CD4-positive, alpha-beta T cell treated with Interleukin-15 for 4 hours (primary cell): ENCODE data around the gene AATK.

ENCODE experiments used
- DNase-seq: peaks from one replicate; pipeline ENCODE4 v3.0.0-alpha.2; 2020; ENCODE audit warnings: low spot score

Gene AATK

DNA sequence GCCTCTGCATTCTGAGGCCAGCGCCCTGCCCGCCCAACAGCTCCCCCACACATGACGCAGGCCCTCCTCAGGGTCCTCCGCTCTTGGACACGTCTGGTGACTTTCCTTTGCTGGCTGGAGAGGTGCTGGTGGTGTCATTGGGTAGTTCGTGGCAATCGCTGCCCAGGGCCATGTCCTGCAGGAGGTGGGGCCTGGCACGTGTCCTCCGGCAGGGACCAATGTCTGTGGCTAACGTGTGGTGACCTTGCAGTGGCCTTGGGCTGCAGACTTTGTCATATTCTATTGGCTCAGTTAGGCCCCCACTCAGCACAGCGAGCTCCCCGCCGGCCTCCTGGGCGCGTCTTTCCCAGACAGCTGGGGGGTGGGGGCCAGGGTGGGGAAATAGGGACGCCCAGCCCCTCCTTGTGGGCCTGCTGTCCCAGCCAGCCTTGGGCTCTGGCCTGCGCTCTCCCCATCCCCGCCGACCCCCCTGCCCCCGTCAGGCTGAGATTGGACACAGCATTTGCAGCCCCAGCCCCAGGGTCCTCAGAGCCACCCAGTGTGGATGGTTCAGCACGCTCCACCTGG lies 52.8 kb downstream of the AATK start:
- no peak for DNase-seq

DNA sequence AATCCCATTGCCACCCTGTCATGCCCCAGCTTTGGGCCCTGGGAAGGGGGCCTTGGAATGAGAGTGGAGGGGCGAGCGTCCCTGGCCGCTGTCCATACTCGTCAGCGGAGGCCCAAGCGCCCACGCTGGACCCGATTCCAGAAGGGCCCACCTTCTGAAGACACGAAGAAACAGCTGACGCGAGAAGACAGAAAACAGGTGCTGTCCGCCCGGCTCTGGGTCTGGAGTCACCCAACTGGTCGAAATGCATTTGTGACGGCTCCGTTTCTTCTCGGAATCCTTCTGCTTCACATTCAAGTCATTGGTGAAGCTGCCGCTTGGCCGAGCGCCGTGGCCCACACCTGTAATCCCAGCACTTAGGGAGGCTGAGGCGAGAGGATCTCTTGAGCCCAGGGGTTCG lies 53.6 kb downstream of the AATK start:
- no peak for DNase-seq

DNA sequence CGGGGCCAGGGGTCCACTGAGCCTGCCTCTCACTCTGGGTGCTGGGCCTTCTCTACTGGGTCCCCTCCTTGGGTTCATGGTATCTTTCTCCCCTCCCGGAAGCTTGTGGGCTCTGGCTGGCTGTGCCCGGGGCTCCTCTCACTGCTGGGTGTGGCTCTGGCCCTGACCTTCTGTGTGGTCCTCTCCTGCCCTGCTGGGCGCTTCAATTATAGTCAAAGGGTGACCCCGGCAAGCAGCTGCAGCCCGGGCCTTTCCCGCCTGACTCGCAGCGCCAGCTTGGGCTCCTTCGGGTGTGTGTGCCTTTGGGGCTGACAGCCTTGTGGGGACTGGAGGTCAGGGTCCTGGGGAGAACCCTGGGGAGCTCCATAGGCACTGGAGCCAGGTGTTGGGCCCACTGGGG lies 55.0 kb downstream of the AATK start:
- DNase-seq: no peak

DNA sequence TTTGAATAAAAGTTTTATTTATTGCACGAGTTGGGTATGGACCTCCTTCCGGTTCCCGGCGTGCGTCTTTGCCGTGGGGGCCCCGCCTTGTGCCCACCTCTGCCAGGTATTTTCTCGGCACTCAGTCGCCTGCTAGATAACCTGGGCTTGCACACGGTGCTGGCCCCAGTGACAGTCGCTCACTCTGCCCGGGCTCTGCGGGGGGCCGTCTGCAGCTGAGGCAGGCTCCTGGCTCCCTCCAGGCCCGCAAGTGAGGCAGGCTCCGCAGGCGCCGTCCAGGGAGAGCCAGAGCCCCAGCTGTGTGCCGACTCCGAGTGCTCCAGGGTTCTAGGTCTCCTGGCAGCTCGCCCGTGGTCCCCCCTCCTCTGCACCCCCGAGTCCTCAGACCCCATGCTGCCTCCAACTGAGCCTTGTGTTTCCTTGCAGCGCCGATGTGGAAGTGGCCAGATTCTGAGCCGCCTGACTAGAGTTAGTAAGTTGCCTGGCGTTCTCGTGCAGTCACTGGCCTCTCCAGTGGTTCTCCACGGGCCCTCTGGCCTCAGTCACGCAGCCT lies 55.5 kb downstream of the AATK start:
- no peak for DNase-seq

DNA sequence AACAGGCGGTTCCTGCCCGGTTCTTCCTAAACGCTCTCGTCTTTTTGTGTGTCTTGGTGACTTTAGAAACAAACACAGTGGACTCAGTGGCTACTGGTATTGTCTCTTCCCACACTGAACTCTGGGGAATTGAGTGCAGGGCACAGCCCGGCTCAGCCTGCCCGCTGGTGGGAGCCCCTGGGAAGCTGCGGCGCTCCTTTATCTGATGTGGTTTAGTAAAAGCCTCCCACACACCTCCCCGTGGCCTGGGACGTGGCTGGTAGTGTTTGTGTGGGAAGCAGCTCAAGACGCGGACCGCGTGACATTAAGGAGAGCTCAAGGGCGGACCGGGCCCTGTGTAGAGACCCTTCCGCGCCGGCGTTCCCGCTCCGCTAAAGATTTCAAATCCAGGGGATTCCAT lies 56.1 kb downstream of the AATK start:
- no peak for DNase-seq

DNA sequence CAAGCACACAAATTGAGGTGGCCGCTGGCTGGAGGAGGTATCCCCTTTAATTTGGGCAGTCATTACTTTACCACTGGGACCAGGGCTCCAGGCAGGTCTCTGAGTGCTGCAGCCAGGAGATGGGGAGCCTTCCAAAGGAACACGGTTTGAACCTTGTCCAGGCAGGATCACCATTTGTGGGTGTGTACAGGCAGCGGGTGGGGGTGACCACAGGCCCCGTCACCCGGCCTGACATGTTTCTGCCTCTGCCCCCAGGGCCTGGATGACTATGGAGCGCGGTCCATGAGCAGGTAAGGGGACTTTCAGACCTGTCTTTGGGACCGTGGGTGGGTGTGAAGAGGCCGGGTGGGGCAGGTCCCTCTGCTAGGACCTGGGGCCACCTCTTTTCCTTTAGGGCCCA lies 57.8 kb downstream of the AATK start:
- no peak for DNase-seq

DNA sequence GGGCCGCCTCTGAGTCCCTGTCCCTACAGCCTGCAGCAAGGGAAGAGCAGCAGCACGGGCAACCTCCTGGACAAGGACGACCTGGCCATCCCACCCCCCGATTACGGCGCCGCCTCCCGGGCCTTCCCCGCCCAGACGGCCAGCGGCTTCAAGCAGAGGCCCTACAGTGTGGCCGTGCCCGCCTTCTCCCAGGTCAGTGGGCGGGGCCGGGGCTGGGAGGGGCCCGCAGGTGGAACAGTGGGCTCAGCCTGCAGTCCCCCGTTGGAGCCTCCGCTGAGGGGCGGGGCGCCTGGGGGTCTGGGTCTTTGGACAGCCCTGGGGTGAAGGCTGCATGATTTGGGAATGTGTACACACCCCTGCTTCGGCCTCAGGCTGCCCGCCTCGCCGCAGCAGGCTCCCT lies 59.3 kb downstream of the AATK start:
- DNase-seq: no peak

DNA sequence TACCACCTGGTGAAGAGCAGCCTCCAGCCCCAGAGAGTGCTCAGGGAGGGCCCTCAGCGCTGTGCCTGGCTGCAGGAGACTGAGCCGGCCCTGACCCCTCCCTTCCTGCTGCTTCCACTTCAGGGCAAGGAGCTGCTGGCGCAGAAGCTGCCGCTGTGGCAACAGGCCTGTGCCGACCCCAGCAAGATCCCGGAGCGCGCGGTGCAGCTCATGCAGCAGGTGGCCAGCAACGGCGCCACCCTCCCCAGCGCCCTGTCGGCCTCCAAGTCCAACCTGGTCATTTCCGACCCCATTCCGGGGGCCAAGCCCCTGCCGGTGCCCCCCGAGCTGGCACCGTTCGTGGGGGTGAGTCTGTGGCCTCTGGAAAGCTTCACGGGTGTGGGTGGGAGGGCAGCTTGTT lies 62.6 kb downstream of the AATK start:
- DNase-seq: no peak

DNA sequence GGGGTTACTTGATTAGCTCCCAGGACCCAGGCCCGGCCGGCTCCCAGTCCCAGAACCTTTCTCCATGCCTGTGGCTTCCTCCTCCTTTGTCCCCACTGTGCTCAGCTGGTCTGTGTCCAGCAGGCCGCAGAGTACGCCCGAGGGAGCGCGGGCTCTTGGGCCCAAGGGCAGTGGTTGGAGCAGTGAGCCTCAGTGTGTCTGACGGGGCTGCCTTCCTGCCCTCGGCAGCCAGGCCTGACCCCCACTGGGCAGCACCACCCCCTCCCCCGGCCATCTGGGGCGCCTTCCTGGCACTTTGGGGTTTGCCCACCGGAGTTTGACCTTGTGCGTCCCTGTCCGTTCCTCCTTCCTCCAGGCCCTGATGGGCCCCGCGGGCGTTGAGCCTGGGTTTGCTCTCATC lies 63.2 kb downstream of the AATK start:
- DNase-seq: no peak

DNA sequence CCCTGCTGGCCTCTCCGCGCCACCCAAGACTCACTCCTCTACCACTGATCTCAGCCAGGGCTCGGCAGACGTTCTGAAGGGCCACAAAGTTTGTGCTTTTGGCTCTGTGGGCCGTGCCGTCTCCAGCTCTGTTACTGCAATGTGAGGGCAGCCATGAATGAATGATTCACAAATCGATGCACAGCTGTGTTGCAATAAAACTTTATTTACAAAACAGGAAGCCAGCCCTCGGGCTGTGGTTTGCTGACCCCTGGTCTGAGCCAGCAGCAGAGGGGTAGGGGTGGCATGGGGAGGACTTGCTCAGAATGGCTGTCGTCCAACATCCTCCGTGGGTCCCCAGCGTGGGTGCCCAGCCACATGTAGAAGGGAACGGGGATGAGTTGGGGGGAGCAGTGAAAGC lies 63.7 kb downstream of the AATK start:
- DNase-seq: no peak

DNA sequence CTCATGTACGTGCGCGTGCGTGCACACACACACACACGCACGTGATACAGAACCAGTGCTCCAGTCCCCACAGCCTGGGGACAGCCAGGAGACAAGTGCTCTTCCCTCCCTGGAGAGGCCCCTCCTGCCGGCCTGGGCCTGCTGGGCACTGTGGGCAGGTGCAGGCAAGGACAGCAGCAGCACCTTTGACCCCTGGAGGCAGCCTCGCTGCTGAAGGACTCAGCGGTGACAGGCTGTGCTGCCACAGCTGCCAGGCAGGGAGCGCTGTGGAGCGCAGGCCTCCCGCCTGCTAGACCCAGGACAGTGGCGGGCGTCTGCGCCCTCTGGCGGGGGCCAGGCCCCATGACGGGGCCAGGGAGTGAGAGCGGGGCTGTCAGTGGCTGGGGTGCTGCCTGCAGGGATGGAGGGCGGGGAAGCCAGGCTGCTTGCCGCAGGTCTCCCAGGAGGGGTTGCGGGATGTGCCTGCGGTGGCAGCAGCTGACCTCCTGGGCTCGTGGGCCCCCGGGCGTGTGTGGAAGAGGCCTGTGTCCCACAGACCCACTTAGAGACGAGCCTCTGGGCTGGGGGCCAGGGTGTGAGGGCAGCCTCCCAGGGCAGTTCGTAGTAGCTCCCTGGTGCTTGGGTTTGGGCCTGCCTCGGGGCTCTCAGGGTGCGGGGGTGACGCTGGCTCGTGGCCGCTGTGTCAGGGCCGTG lies 64.3 kb downstream of the AATK start:
- DNase-seq: peak; percentile 90

DNA sequence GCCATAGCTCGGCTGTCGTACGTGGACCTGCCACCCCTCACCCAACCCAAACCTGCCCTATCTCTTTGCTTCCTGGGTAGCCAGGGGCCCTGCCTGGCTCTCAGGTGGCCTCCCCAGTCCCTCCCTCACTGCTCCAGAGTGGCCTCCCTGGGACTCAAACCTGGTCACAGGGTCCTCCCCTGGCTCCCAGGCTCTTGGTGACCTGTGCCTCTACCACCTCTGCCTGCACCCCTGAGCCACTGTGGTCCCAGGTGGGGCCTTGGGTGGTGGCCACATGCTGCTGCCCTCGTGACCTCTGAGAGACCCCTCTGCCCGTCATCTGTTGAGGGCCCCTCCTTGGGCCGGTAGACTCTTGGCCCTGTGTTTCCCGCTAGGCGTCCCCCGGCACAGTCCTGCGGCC lies 65.4 kb downstream of the AATK start:
- no peak for DNase-seq

DNA sequence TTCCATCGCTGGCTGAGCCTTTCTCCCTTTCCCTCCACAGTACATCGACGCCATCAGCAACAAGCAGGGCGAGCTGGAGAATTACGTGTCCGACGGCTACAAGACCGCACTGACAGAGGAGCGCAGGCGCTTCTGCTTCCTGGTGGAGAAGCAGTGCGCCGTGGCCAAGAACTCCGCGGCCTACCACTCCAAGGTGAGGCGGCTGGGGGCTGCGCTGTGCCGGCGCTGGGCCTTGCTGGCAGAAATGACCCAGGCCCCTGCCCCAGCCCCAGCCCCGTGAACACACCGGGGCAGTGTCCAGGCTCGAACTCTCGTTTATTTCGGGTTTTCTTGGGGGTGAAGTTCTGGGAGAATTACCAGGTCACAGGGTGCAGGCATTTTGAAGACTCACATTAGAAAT lies 66.1 kb downstream of the AATK start:
- DNase-seq: no peak

DNA sequence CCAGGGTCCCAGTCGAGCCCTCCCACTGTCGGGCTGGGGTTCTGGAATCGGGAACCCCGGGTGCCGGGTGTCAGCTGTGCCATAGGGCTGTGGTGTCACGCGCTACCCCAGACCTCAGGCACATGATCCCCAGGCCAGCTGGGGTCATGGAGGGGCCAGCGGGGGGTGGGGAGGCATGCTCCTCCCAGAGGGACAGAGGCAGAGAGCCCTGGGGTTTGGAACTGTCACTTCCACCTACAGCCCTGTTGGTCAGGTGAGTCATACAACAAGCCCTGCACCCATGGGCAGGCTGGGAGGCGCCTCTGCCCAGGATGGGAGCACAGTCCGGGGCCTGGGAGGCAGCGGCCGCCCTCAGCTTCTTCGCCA lies 68.1 kb downstream of the AATK start:
- no peak for DNase-seq

DNA sequence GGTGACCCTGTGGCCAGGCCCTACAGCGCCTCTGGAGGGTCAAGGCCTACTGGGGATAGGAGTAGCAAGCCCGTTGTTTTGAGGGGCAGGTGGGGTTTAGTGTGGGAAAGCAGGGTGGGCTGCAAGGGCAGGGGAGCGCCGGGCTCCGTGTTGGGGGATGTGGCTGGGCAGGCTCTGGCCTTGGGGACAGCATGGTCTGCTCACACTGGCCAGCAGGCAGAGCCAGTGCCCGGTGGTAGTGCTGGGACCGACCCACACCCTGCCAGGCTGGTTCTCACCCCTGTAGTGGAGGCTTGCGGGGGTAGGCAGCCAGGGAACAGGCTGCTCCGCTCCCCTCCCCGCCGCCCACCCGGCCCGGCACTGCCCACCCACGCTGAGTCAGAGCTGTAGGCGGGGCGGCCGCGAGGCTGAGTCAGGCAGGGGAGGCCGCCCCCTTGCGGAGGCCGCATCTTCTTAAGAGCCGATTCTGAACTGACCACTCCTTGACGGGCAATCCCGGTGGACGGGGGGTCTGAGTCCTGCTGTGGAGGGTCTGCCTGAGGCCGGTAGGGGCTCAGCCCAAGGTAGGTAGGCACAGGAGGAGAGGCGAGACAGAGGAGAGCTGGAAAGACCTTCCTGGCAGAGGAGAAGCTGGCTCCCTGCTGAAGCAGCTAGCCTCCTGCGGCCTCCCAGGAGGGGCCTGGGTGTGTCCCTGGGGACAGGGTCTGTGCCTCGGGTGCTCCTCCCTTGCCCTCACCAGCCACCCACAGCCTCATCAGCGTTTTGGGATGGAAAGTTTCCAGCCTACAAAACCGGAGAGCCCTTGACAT lies 68.7 kb downstream of the AATK start:
- DNase-seq: peak; percentile 66

DNA sequence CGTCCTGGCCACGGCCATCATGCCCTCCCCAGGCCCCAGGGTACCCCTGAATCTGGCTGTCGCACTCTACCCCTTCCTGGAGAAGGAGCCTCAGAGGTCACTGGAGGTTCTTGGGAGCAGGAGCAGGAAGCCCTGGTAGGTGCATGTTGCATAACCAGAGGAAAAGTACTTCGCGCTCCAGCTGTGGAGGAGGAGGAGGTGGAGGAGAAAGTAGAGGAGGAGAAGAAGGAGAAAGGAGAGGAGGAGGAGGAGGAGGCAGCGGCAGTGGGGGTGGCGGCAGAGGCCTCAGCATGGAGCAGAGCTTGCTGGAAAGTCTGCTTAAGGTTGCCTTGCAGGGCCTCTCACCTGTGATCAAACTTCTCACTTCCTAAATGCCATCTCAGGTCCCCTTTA lies 69.3 kb downstream of the AATK start:
- no peak for DNase-seq

DNA sequence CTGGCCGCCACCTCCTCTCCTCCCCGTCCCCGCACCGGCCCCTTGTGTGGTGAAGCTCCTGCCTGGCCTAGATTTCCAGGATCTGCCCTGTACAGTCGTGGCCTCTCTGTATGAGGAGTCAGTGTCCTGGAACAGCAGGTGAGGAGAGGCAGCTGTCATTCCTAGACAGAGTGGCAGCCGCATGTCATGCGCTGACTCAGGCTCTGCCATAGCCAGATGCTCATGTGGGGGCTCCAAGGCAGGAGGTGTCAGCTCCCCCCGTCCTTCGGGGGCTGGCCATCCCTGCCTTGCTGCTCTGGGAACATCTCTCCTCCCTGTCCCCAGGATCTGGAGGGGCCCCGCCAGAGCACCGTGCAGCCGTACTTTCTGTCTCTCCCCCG lies 70.6 kb downstream of the AATK start:
- peak; percentile 49 for DNase-seq

DNA sequence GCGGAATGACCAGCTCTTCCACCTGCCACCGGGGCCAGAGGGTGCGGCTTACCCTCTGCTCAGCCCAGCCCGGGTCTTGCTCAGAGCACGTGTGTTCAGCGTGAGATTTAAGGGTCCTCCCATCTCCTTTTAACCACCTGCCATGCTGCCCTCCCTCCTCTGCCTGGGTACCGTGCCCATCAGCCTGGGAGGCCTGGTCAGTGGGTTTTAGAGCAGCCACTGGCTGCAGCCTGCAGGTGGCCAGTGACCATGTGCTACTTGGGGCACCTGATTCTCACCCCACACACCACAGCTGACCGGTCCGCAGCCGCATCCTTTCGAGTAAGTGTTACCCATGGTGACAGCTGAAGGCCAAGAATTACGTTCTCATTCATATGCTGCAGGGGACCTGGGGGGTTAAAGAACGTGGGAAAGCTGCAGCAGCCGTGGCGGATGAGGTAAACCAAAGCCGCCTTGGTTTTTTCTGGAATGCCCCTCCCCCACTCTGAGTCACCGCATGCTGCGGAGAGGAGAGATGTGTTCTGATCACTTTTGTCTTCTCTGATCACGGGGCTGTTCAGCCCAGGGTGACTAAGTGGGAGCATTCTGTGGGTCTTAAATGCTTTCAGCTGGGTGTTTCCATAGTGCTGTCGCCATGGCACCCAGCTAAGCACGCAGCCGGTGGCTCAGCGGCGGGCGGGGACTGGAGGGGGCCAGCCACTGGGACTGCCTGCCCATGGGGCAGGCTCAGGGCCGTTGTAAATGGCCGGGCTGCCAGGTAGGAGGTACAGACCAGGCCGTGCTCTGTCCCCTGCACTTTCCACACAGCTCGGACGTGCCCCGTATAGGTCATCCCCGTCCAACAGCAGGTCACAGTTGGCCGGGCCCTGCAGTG lies 71.3 kb downstream of the AATK start:
- peak; percentile 99 for DNase-seq

DNA sequence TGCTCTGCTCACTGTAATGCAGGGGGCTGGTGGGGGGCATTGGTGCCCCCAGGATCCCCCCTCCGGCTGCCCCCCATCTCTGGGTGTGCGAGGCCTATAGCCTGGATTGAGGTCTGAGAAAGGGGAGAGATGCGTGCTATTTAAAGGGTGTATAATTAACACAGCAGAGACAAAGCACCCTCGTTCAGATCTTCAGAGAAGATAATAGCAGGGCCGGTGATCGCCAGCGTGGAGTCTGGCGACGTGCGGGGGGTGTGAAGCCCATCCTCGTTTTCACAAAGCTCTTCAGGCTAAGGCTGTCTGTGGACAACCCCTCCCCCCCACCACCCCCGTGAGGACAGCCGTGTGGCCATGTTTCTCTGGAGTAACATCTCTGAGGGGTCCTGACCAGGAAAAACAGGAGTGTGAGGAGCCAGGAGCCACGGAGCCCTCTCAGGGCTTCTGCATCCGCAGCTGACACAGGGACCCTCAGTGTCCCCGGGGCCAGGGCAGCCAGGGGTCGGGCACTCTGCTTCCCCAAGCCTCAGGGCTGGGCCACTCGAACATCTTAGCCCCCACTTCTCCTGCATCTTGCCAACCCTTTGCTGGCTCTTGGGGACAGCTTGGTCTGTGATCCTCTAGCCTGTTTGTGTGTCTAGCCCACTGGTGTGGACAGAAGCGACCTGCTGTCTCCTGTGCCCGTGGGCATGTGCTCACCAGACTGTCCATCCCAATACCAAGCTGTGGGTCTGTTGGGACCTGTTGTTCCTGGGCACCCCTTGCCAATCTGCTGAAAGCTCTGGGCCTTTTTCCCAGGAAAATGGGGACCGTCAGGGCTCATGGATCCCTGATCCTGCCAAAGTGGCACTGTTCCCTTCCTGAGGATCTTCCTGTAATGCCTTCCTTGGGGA lies 72.2 kb downstream of the AATK start:
- no peak for DNase-seq

DNA sequence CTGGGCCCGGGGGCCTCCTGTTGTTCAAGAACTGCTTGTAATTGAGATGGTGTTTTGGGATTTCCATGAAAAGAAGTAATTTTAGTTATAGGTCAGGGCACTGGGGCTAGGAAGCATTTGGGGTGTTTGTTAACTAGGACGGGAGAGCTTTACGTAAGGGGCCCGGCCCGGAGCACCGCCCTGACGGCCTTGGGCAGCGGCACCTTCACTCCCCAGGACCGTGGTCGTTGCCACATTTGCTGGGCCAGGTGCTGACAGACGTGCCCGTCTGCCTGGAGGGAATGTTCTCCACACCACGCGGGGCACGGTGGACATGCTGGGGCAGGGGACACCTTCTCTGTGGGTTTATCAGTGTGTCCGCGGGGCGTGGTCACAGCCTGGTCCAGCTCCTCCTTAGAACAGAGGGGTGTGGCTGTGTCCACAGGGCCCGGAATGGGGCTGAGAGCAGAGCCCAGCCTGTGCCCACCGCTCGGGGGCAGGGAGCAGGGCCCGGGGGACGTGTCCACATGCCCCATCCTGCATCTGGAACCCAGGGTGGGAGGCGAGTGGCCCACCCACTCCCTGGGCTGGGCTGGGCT lies 73.4 kb downstream of the AATK start:
- DNase-seq: no peak
